SK-N-MC (cell line): Measurements from ENCODE around the gene SLC7A7.
"Not testable (repeated sequence)": the region's sequence is repeated elsewhere in the genome, so short reads cannot be mapped to it uniquely, and the experiment has no call there.

Experiments
- DNase-seq: peaks from one replicate; pipeline ENCODE4 v3.0.0-alpha.2; 2011; ENCODE audit warnings: low read depth, low spot score
- H3K27ac ChIP-seq: fragments of 200-600 bp; sonication (generic); 2 replicates; pipeline ENCODE4 v1.5.1; 2016; ENCODE audit warnings: mixed run types
- H3K36me3 ChIP-seq: fragments of 200-600 bp; sonication (generic); 2 replicates; pipeline ENCODE4 v1.6.1; 2017; ENCODE audit warnings: antibody characterized with exemption, low read length, mixed read lengths; ENCODE audit not compliant: insufficient read depth
- H3K4me3 ChIP-seq: fragments of 200-600 bp; sonication (generic); 2 replicates; pipeline ENCODE4 v1.5.1; 2016
- H3K9ac ChIP-seq: fragments of 200-600 bp; sonication (generic); 2 replicates; pipeline ENCODE4 v1.8.0; 2017; ENCODE audit warnings: mixed run types, mixed read lengths; ENCODE audit not compliant: insufficient read length
- H3K9me3 ChIP-seq: fragments of 200-600 bp; sonication (generic); 2 replicates; pipeline ENCODE4 v1.6.1; 2017; ENCODE audit warnings: low read depth, mild to moderate bottlenecking, antibody characterized with exemption, low read length, moderate library complexity, mixed read lengths
- EZH2 ChIP-seq: fragments of 200-600 bp; sonication (generic); IDR thresholded peaks from one replicate; pipeline ENCODE4 v1.6.1; 2017; ENCODE audit warnings: antibody characterized with exemption
- FOXP2 ChIP-seq: optimal IDR thresholded peaks from 2 replicates; pipeline ENCODE3; 2011; ENCODE audit warnings: mild to moderate bottlenecking, moderate library complexity; ENCODE audit not compliant: insufficient read depth; ENCODE audit errors: extremely low read length, control extremely low read depth
- POLR2AphosphoS5 ChIP-seq: IDR thresholded peaks from 2 replicates; pipeline ENCODE4 v1.6.1; 2012; ENCODE audit warnings: mild to moderate bottlenecking, low read depth, low read length, borderline replicate concordance

SLC7A7 gene

GRCh38 chr14:22800346-22800745, 14.9 kb downstream of the SLC7A7 start:
- no peak for TF ChIP-seq FOXP2
- no peak for TF ChIP-seq EZH2
- Histone ChIP-seq H3K9ac (no peak overlapping the region), H3K27ac (no peak overlapping the region), H3K36me3 (no peaks in the 10 kb centered on the region), H3K4me3 (no peak overlapping the region), H3K9me3 (no peaks in the 10 kb centered on the region)
- no peak for DNase-seq

GRCh38 chr14:22798528-22798927, 16.7 kb downstream of the SLC7A7 start:
- Histone ChIP-seq H3K36me3 (no peaks in the 10 kb centered on the region), H3K9ac (no peak overlapping the region), H3K27ac (no peak overlapping the region), H3K4me3 (no peak overlapping the region), H3K9me3 (no peaks in the 10 kb centered on the region)
- DNase-seq, result no peak
- TF ChIP-seq EZH2, result no peak
- no peak for TF ChIP-seq POLR2AphosphoS5
- TF ChIP-seq FOXP2, result no peak

GRCh38 chr14:22797017-22797917, 18.0 kb downstream of the SLC7A7 start:
- H3K36me3 ChIP-seq, result no peaks in the 10 kb centered on the region
- H3K9ac ChIP-seq, result no peak overlapping the region
- TF ChIP-seq EZH2 (no peak), POLR2AphosphoS5 (no peak), FOXP2 (no peak)
- no peak overlapping the region for H3K4me3 ChIP-seq
- no peak for DNase-seq
- no peak overlapping the region for H3K27ac ChIP-seq
- H3K9me3 ChIP-seq, result no peaks in the 10 kb centered on the region

DNA sequence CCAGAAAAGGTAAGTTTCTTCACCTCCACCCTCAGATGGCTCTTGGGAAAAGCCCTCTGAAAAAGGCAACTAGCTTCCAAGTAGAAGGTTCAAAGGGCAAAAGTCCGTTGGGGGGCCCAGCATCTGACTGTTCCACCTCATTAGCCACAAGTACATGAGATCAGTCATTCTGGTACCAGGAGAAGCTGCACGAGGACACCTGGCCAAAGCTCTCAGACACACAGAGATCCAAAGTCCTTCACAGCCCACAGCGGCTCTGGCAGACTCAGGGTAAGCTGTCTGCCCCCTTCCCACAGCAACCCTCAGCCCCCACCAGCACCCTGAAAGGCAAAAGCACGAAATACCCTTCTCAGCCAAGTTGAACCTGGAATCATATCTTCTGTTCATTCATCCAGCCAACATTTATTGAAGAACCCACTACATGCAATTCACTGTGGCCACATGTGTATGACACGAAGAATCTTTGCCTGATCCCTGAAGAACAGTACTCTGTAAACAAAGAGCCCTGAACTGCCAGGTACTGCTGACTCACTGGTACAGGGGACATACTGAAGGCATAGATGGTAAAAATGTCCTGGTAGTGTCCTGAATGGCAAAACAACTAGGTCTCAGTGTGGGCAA, 19.0 kb downstream of the SLC7A7 start:
- no peak for DNase-seq
- Histone ChIP-seq H3K9me3 (no peaks in the 10 kb centered on the region), H3K36me3 (no peaks in the 10 kb centered on the region), H3K27ac (no peak overlapping the region), H3K4me3 (no peak overlapping the region), H3K9ac (no peak overlapping the region)
- TF ChIP-seq EZH2 (no peak), FOXP2 (no peak), POLR2AphosphoS5 (no peak)

- Histone ChIP-seq H3K27ac (no peak overlapping the region), H3K4me3 (no peak overlapping the region), H3K36me3 (no peaks in the 10 kb centered on the region), H3K9ac (no peak overlapping the region), H3K9me3 (no peaks in the 10 kb centered on the region)
- no peak for DNase-seq
- TF ChIP-seq POLR2AphosphoS5 (no peak), EZH2 (no peak), FOXP2 (no peak)
Observed at GRCh38 chr14:22794551-22794951, 20.7 kb downstream of the SLC7A7 start.

DNA sequence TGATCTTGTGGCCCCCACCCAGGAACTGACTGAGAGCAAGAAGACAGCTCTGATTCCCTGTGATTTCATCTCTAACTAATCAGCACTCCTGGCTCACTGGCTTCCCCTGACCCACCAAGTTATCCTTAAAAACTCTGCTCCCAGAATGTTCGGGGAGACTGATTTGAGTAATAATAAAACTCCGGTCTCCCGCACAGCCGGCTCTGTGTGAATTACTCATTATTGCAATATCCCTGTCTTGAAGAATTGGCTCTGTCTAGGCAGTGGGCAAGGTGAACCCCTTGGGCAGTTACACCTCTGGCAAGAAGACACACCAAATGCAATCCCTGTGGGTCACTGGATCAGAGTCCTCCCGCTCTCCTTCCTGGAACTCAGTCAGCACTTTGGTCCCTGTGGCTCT, 21.3 kb downstream of the SLC7A7 start:
- Histone ChIP-seq H3K4me3 (no peak overlapping the region), H3K9ac (no peak overlapping the region), H3K27ac (no peak overlapping the region), H3K36me3 (no peaks in the 10 kb centered on the region), H3K9me3 (no peaks in the 10 kb centered on the region)
- TF ChIP-seq FOXP2 (no peak), EZH2 (no peak), POLR2AphosphoS5 (no peak)
- DNase-seq, result no peak

- H3K9ac ChIP-seq, H3K27ac ChIP-seq, DNase-seq, H3K36me3 ChIP-seq, H3K9me3 ChIP-seq, H3K4me3 ChIP-seq: not testable (repeated sequence)
Observed at GRCh38 chr14:22793550-22793949, 21.7 kb downstream of the SLC7A7 start.

GRCh38 chr14:22792158-22792557, 23.1 kb downstream of the SLC7A7 start:
- no peak overlapping the region for H3K27ac ChIP-seq
- H3K36me3 ChIP-seq, result no peaks in the 10 kb centered on the region
- DNase-seq, result no peak
- TF ChIP-seq FOXP2, result no peak
- no peak for TF ChIP-seq POLR2AphosphoS5
- no peak for TF ChIP-seq EZH2
- no peak overlapping the region for H3K4me3 ChIP-seq
- H3K9me3 ChIP-seq, result no peaks in the 10 kb centered on the region
- no peak overlapping the region for H3K9ac ChIP-seq

DNA sequence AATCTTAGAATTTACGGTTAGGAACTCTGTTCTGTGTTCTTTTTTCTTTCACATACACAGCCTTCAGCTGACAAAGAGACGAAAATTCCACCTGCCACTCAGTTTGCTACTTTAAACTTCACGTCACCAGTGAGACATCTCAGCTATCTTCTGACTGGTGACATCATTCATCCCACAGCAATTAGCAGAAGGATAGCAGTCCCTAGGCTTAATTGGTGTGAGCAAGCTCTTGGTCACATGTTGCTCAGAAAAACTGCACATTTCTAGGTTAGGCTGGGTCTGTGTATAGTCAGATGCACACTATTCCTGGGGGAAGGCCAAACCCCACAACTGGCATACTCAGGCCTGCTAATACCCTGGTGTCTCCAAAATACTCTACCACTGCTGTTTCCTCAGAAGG, 23.9 kb downstream of the SLC7A7 start:
- Histone ChIP-seq H3K36me3 (no peaks in the 10 kb centered on the region), H3K4me3 (no peak overlapping the region), H3K9me3 (no peaks in the 10 kb centered on the region), H3K9ac (no peak overlapping the region), H3K27ac (no peak overlapping the region)
- no peak for DNase-seq
- no peak for TF ChIP-seq POLR2AphosphoS5
- TF ChIP-seq FOXP2, result no peak
- no peak for TF ChIP-seq EZH2
